ENCODE data around the gene ABCC8. TPM values are rescaled to one million over a fixed set of nuclear protein-coding genes. Genes with fewer than 3 reads are reported as not detected.

ABCC8 gene
- total and polyA plus RNA-seq, 2 experiments from 2014 or later = 2.0 to 3.4 TPM

DNA sequence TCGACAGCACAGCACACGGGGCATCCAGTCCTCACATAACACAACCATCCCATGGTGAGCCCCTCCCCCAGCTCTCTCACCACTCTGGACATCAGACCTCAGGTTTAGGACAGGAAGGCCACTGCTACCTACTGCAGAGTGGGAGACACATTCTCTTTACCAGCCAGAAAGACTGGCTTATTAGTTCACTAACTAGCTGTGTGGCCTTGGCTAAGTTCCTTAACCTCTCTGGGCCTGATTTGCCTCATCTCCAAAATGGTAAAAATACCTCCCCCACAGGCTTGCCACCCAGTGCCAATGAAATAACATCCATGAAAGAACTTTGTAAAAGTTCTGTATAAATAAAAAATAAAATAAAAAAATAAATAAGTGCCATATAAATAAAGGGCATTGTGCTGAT is 35.5 kb upstream of the ABCC8 start:
- Histone ChIP-seq H3K9me2 (ENCODE audit: insufficient read depth) (no peaks in the 10 kb centered on the region), H3K79me2 (replicated peaks; ENCODE audit: insufficient read depth) (no peaks in the 10 kb centered on the region), H2AFZ (no peak overlapping the region), H3K27ac (ENCODE audit: low read depth) (no peak overlapping the region), H3K36me3 (ENCODE audit: insufficient read depth) (no peaks in the 10 kb centered on the region), H3K4me1 (ENCODE audit: insufficient read depth) (no peaks in the 10 kb centered on the region), H3K4me2 (no peak overlapping the region), H4K20me1 (replicated peaks; ENCODE audit: insufficient read depth) (no peaks in the 10 kb centered on the region), H3F3A (replicated peaks; ENCODE audit: low read depth) (no peaks in the 10 kb centered on the region), H3K4me3 (no peak overlapping the region), H3K27me3 (ENCODE audit: insufficient read depth) (no peaks in the 10 kb centered on the region)
- Mint-ChIP-seq H3K27me3 (ENCODE audit: insufficient read depth, low read depth, poor library complexity) (peaks cover 5% of the 10 kb centered on the region), H3K4me3 (no peak overlapping the region), H3K9me3 (no peaks in the 10 kb centered on the region), H3K36me3 (ENCODE audit: low read depth) (no peaks in the 10 kb centered on the region; the same call in 2 of the 3 replicates), H3K27ac (no peak overlapping the region), H3K4me1 (peaks cover 12% of the 10 kb centered on the region; the same call in 2 of the 3 replicates)
- ATAC-seq (no peak), DNase-seq (ENCODE audit: low spot score) (no peak)
- no peak for TF ChIP-seq EZH2 (IDR thresholded peaks at IDR 0.05; ENCODE audit: low read depth, unreplicated experiment)
- TF ChIP-seq, protein P1, sequence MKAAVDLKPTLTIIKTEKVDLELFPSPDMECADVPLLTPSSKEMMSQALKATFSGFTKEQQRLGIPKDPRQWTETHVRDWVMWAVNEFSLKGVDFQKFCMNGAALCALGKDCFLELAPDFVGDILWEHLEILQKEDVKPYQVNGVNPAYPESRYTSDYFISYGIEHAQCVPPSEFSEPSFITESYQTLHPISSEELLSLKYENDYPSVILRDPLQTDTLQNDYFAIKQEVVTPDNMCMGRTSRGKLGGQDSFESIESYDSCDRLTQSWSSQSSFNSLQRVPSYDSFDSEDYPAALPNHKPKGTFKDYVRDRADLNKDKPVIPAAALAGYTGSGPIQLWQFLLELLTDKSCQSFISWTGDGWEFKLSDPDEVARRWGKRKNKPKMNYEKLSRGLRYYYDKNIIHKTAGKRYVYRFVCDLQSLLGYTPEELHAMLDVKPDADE (IDR thresholded peaks at IDR 0.05) = no peak
- TF ChIP-seq, protein P2, sequence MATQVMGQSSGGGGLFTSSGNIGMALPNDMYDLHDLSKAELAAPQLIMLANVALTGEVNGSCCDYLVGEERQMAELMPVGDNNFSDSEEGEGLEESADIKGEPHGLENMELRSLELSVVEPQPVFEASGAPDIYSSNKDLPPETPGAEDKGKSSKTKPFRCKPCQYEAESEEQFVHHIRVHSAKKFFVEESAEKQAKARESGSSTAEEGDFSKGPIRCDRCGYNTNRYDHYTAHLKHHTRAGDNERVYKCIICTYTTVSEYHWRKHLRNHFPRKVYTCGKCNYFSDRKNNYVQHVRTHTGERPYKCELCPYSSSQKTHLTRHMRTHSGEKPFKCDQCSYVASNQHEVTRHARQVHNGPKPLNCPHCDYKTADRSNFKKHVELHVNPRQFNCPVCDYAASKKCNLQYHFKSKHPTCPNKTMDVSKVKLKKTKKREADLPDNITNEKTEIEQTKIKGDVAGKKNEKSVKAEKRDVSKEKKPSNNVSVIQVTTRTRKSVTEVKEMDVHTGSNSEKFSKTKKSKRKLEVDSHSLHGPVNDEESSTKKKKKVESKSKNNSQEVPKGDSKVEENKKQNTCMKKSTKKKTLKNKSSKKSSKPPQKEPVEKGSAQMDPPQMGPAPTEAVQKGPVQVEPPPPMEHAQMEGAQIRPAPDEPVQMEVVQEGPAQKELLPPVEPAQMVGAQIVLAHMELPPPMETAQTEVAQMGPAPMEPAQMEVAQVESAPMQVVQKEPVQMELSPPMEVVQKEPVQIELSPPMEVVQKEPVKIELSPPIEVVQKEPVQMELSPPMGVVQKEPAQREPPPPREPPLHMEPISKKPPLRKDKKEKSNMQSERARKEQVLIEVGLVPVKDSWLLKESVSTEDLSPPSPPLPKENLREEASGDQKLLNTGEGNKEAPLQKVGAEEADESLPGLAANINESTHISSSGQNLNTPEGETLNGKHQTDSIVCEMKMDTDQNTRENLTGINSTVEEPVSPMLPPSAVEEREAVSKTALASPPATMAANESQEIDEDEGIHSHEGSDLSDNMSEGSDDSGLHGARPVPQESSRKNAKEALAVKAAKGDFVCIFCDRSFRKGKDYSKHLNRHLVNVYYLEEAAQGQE (IDR thresholded peaks at IDR 0.05; ENCODE audit: unreplicated experiment) = no peak
- no peak for TF ChIP-seq ZNF114 (CRISPR knock-in tag; IDR thresholded peaks at IDR 0.05)
- no peak for TF ChIP-seq NANOG (IDR thresholded peaks at IDR 0.05; ENCODE audit: borderline replicate concordance)

DNA sequence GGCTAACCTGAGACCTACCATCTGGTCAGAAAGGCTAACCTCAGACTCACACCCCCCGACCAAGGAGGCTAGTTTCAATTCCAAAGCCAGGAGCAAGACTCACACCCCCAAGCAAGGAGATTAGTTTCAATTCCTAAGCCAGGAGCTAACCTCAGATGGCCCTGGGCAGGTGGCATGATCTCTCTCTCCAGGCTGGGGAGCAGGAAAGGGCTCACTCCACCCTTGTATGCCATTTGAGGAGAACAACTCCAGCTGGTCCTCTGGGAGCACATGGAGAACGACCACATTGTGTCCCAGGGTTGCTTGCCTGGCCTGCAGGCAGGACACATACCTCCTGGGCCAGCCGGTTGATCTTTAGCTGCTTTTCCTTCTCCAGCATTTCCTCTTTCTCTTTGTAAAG is 34.9 kb upstream of the ABCC8 start:
- Mint-ChIP-seq H3K27ac (no peak overlapping the region), H3K27me3 (ENCODE audit: insufficient read depth, low read depth, poor library complexity) (peaks cover 3% of the 10 kb centered on the region), H3K4me3 (no peak overlapping the region), H3K9me3 (no peaks in the 10 kb centered on the region), H3K4me1 (peaks cover 12% of the 10 kb centered on the region), H3K36me3 (ENCODE audit: low read depth) (no peaks in the 10 kb centered on the region; the same call in 2 of the 3 replicates)
- no peaks in the 10 kb centered on the region for H3K79me2 ChIP-seq (replicated peaks; ENCODE audit: insufficient read depth)
- no peaks in the 10 kb centered on the region for H3F3A ChIP-seq (replicated peaks; ENCODE audit: low read depth)
- no peak overlapping the region for H2AFZ ChIP-seq
- no peaks in the 10 kb centered on the region for H4K20me1 ChIP-seq (replicated peaks; ENCODE audit: insufficient read depth)
- H3K4me3 ChIP-seq = no peak overlapping the region
- DNase-seq (ENCODE audit: low spot score) (no peak), ATAC-seq (no peak)
- no peaks in the 10 kb centered on the region for H3K36me3 ChIP-seq (ENCODE audit: insufficient read depth)
- H3K27me3 ChIP-seq (ENCODE audit: insufficient read depth) = no peaks in the 10 kb centered on the region
- no peak overlapping the region for H3K27ac ChIP-seq (ENCODE audit: low read depth)
- no peak overlapping the region for H3K4me2 ChIP-seq
- no peaks in the 10 kb centered on the region for H3K9me2 ChIP-seq (ENCODE audit: insufficient read depth)
- no peaks in the 10 kb centered on the region for H3K4me1 ChIP-seq (ENCODE audit: insufficient read depth)
- TF ChIP-seq ZNF331 (CRISPR knock-in tag; IDR thresholded peaks at IDR 0.05; ENCODE audit: low read depth) = no peak
- TF ChIP-seq, protein P3, sequence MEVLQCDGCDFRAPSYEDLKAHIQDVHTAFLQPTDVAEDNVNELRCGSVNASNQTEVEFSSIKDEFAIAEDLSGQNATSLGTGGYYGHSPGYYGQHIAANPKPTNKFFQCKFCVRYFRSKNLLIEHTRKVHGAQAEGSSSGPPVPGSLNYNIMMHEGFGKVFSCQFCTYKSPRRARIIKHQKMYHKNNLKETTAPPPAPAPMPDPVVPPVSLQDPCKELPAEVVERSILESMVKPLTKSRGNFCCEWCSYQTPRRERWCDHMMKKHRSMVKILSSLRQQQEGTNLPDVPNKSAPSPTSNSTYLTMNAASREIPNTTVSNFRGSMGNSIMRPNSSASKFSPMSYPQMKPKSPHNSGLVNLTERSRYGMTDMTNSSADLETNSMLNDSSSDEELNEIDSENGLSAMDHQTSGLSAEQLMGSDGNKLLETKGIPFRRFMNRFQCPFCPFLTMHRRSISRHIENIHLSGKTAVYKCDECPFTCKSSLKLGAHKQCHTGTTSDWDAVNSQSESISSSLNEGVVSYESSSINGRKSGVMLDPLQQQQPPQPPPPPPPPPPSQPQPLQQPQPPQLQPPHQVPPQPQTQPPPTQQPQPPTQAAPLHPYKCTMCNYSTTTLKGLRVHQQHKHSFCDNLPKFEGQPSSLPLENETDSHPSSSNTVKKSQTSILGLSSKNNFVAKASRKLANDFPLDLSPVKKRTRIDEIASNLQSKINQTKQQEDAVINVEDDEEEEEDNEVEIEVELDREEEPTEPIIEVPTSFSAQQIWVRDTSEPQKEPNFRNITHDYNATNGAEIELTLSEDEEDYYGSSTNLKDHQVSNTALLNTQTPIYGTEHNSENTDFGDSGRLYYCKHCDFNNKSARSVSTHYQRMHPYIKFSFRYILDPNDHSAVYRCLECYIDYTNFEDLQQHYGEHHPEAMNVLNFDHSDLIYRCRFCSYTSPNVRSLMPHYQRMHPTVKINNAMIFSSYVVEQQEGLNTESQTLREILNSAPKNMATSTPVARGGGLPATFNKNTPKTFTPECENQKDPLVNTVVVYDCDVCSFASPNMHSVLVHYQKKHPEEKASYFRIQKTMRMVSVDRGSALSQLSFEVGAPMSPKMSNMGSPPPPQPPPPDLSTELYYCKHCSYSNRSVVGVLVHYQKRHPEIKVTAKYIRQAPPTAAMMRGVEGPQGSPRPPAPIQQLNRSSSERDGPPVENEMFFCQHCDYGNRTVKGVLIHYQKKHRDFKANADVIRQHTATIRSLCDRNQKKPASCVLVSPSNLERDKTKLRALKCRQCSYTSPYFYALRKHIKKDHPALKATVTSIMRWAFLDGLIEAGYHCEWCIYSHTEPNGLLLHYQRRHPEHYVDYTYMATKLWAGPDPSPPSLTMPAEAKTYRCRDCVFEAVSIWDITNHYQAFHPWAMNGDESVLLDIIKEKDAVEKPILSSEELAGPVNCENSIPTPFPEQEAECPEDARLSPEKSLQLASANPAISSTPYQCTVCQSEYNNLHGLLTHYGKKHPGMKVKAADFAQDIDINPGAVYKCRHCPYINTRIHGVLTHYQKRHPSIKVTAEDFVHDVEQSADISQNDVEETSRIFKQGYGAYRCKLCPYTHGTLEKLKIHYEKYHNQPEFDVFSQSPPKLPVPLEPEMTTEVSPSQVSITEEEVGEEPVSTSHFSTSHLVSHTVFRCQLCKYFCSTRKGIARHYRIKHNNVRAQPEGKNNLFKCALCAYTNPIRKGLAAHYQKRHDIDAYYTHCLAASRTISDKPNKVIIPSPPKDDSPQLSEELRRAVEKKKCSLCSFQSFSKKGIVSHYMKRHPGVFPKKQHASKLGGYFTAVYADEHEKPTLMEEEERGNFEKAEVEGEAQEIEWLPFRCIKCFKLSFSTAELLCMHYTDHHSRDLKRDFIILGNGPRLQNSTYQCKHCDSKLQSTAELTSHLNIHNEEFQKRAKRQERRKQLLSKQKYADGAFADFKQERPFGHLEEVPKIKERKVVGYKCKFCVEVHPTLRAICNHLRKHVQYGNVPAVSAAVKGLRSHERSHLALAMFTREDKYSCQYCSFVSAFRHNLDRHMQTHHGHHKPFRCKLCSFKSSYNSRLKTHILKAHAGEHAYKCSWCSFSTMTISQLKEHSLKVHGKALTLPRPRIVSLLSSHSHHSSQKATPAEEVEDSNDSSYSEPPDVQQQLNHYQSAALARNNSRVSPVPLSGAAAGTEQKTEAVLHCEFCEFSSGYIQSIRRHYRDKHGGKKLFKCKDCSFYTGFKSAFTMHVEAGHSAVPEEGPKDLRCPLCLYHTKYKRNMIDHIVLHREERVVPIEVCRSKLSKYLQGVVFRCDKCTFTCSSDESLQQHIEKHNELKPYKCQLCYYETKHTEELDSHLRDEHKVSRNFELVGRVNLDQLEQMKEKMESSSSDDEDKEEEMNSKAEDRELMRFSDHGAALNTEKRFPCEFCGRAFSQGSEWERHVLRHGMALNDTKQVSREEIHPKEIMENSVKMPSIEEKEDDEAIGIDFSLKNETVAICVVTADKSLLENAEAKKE (CRISPR knock-in tag; IDR thresholded peaks at IDR 0.05) = no peak
- TF ChIP-seq, protein P4, sequence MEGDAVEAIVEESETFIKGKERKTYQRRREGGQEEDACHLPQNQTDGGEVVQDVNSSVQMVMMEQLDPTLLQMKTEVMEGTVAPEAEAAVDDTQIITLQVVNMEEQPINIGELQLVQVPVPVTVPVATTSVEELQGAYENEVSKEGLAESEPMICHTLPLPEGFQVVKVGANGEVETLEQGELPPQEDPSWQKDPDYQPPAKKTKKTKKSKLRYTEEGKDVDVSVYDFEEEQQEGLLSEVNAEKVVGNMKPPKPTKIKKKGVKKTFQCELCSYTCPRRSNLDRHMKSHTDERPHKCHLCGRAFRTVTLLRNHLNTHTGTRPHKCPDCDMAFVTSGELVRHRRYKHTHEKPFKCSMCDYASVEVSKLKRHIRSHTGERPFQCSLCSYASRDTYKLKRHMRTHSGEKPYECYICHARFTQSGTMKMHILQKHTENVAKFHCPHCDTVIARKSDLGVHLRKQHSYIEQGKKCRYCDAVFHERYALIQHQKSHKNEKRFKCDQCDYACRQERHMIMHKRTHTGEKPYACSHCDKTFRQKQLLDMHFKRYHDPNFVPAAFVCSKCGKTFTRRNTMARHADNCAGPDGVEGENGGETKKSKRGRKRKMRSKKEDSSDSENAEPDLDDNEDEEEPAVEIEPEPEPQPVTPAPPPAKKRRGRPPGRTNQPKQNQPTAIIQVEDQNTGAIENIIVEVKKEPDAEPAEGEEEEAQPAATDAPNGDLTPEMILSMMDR (conservative IDR thresholded peaks at IDR 0.05; ENCODE audit: low read depth in 2 of 2) = no peak
- no peak for TF ChIP-seq EZH2phosphoT487 (IDR thresholded peaks at IDR 0.05; ENCODE audit: unreplicated experiment)
- TF ChIP-seq STAT1 (IDR thresholded peaks at IDR 0.05; ENCODE audit: unreplicated experiment) = no peak
